Liver (tissue), 3 donors: ENCODE measurements around the gene TMEM40.

Experiments used
- CTCF ChIP-seq: fragments of 150-350 bp; IDR thresholded peaks from 2 replicates; pipeline ENCODE4 v1.5.1; 2017; ENCODE audit warnings: improper control_type of control experiment, low read depth, low read length; ENCODE audit not compliant: missing input control
- HNF4A ChIP-seq, 2 donors: conservative IDR thresholded peaks; 2 replicates each; pipeline ENCODE4 v1.6.1; 2016; ENCODE audit warnings: antibody characterized with exemption in 2 of 2, mild to moderate bottlenecking in 2 of 2
- JUND ChIP-seq, 2 donors: IDR thresholded peaks; 2 replicates each; pipeline ENCODE4 v1.6.1; 2016; ENCODE audit warnings: antibody characterized with exemption in 2 of 2
- MAX ChIP-seq: IDR thresholded peaks from 2 replicates; pipeline ENCODE4 v1.6.1; 2016; ENCODE audit warnings: antibody characterized with exemption
- SP1 ChIP-seq: IDR thresholded peaks from 2 replicates; pipeline ENCODE4 v1.6.1; 2018; ENCODE audit warnings: antibody characterized with exemption, mild to moderate bottlenecking
- YY1 ChIP-seq: IDR thresholded peaks from 2 replicates; pipeline ENCODE4 v1.6.1; 2016; ENCODE audit warnings: antibody characterized with exemption, mild to moderate bottlenecking
- donor health status: healthy.
- donor health status: healthy.

GRCh38 chr3:12686096-12686495 is 73.0 kb downstream of the TMEM40 start:
- TF ChIP-seq HNF4A (conservative IDR thresholded peaks at IDR 0.05) (no peak), CTCF (no peak), SP1 (no peak), YY1 (no peak), JUND (IDR thresholded peaks at IDR 0.05) (no peak), MAX (no peak)
